Ovary (tissue), 10 donors: ENCODE results near the gene KATNAL1. TPM values are rescaled to one million over a fixed set of nuclear protein-coding genes. Genes with fewer than 3 reads are reported as not detected.

ENCODE experiments used
- DNase-seq, 5 donors: peaks; one replicate each; pipeline ENCODE4 v3.0.0-alpha.2; 2019 to 2020
- H3K27ac ChIP-seq, 2 donors: fragments of 200-600 bp; one replicate each; pipeline versions ENCODE4 v1.5.1 to v1.8.0; 2019 to 2022
- H3K27me3 ChIP-seq: fragments of 200-600 bp; one replicate; pipeline ENCODE4 v1.8.0; 2022
- H3K36me3 ChIP-seq: fragments of 200-600 bp; sonication (generic); one replicate; pipeline ENCODE4 v1.5.1; 2019
- H3K4me1 ChIP-seq: one replicate; pipeline ENCODE4 v1.8.1; 2013; ENCODE audit warnings: mild to moderate bottlenecking, moderate library complexity; ENCODE audit not compliant: insufficient read depth
- H3K4me3 ChIP-seq: fragments of 200-600 bp; sonication (generic); one replicate; pipeline ENCODE4 v1.5.1; 2017
- H3K9me3 ChIP-seq, 2 donors: fragments of 200-600 bp in 1 of 2; sonication (generic) in 1 of 2; one replicate each; pipeline versions ENCODE4 v1.5.1 to v1.8.1; 2013 to 2019; ENCODE audit warnings: mild to moderate bottlenecking in 1 of 2, moderate library complexity in 1 of 2
- EP300 ChIP-seq: sonication (generic); formaldehyde crosslinking; IDR thresholded peaks from one replicate; pipeline ENCODE4 v1.6.1; 2017; ENCODE audit warnings: antibody characterized with exemption
- POLR2A ChIP-seq: fragments of 450-650 bp; IDR thresholded peaks from one replicate; pipeline ENCODE4 v1.6.1; 2017; ENCODE audit warnings: antibody characterized with exemption, mild to moderate bottlenecking, moderate library complexity
- WGBS, 3 donors: extraction: QIAGEN DNeasy Blood & Tissue Kit in 1 of 3; methylation state at CpG; one replicate each; pipeline versions ENCODE4 v1.1.5 to v1.1.7; 2013 to 2017; 5-methylcytosine and 5-hydroxymethylcytosine counted together
- intact Hi-C, 4 donors: fragments of 100-400 bp; cut with DNase I; formaldehyde crosslinking; loops; one replicate each; pipeline versions ENCODE4 v1.11.0 to v1.15.1; 2022 to 2023
- long read RNA-seq, 3 donors: library from polyadenylated mRNA in 2 of 3; unstranded in 2 of 3; transcript quantifications; one replicate each; pipeline ENCODE4 v2.0.0 and lab custom pipeline, GENCODE V29; 2021 to 2026
- polyA plus RNA-seq, 2 donors: library from polyadenylated mRNA; stranded (reverse); fragments of 200-250 nt in 1 of 2; fragments of 350-450 nt in 1 of 2; fragmentation: Illumina TruSeq in 1 of 2; extraction: RNeasy Lipid Tissue Mini Kit (QIAGEN cat#74804) in 1 of 2; gene quantifications; one replicate each; pipeline ENCODE4 v1.2.3, GENCODE V29; 2013 to 2014
- total RNA-seq, 7 donors: library from RNA; depleted of rRNA in 2 of 7; stranded (reverse); fragments of >200 nt in 2 of 7; fragmentation: NEBNext Ultra II Directional in 3 of 7; extraction: Animal tissue kit (Norgen Biotek cat#: 25700) in 3 of 7; gene quantifications; one replicate each; pipeline versions ENCODE4 v1.1.0 to v1.2.4, GENCODE V29; 2016 to 2023
- TF ChIP-seq, protein P1 (sequence below), 3 donors: fragments of 450-650 bp in 2 of 3; fragments of 200-600 bp in 1 of 3; IDR thresholded peaks; one replicate each; pipeline versions ENCODE4 v1.5.1 to v1.8.0; 2016 to 2022; ENCODE audit warnings: antibody characterized with exemption in 3 of 3, mild to moderate bottlenecking in 1 of 3
- donor health status: DM: no; HTN: no; CAD: no; lungs with moderate emphysema.
- donor health status: DM: no; HTN: no; CAD: no.
- donor health status: Bipolar disorder and iron deficiency.
- donor health status: DM: yes; HTN: yes; CAD: no.
- donor health status: DM: no; HTN: no; CAD: no.
- donor health status: DM: yes; HTN: yes; CAD: no.

KATNAL1 gene
- 10 to 100 TPM; 10.1 to 23.2 (median 18.6) TPM for total RNA-seq
- 10 to 100 TPM in 1 of 2 donors, 1 to 10 TPM in 1; 2.9 to 11.6 TPM for polyA plus RNA-seq
- long read RNA-seq, donor 1, full-length matches to known transcripts = 9 of 13 reads
- long read RNA-seq, donor 1, partial matches to known transcripts = 0 of 13 reads
- long read RNA-seq, donor 1, other reads (novel, unspliced or antisense) = 4 of 13 reads
- long read RNA-seq, donor 2, full-length matches to known transcripts = 3 of 3 reads
- long read RNA-seq, donor 2, partial matches to known transcripts = 0 of 3 reads
- long read RNA-seq, donor 2, other reads (novel, unspliced or antisense) = 0 of 3 reads
- long read RNA-seq, donor 3, full-length matches to known transcripts = 4 of 4 reads
- long read RNA-seq, donor 3, partial matches to known transcripts = 0 of 4 reads
- long read RNA-seq, donor 3, other reads (novel, unspliced or antisense) = 0 of 4 reads

DNA sequence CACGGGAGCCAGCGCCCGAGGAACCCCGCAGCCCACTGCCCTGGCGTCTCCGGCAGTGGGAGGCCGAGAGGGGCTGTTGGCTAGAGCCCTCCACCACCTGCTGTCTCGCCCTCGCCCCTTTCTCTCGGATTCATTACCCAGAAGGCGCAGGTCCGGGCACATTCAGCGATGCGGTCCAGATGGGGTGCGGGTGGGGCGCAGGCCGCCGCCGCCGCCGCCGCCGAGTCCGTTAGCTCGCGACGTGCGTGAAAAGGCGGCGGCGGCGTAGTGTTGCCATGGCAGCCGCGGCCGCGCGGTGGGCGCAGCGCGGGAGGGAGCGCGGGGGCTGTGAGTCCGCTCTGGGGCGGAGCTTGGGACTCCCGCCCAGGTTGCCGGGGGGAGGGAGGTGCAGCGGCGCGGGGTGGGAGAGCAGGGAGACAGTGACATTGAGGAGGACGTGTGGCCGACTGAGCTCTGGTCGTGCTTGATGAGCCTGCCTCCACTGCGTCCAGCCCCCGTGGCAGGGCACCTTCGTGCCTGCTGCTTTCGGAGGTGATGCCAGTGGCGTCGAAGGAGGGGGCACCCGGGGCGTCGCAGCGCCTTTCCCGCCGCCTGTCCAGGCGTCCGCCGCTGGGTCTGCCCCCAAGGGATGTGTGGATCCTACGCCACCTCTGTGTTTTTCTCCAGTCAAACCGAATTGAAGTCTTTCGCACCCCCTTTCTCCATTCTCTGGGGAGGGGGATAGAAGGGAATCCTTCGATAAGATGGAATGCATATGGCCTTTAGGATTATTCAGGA is at the start of gene KATNAL1:
Gene KATNAL1, minus strand, starts transcription at position 358 of the 777 bp plus-strand sequence. CDS start 23,774 bp downstream, outside the sequence.
- Histone ChIP-seq H3K27ac (peak within 1 kb of the TSS; percentile 78 to 87), H3K9me3 (no peaks in the 10 kb centered on the region), H3K36me3 (no peaks in the 10 kb centered on the region), H3K4me1 (peaks cover 1% of the 10 kb centered on the region), H3K4me3 (peak within 1 kb of the TSS; percentile 96), H3K27me3 (no peaks in the 10 kb centered on the region)
- intact Hi-C loops = loop anchor here in 1 of 4 donors (5.0 kb wide), 1 partner anchor 100 kb away; no protein-coding TSS in a partner anchor
- no peak for TF ChIP-seq EP300
- TF ChIP-seq POLR2A = peak; percentile 15
- TF ChIP-seq, protein P1, sequence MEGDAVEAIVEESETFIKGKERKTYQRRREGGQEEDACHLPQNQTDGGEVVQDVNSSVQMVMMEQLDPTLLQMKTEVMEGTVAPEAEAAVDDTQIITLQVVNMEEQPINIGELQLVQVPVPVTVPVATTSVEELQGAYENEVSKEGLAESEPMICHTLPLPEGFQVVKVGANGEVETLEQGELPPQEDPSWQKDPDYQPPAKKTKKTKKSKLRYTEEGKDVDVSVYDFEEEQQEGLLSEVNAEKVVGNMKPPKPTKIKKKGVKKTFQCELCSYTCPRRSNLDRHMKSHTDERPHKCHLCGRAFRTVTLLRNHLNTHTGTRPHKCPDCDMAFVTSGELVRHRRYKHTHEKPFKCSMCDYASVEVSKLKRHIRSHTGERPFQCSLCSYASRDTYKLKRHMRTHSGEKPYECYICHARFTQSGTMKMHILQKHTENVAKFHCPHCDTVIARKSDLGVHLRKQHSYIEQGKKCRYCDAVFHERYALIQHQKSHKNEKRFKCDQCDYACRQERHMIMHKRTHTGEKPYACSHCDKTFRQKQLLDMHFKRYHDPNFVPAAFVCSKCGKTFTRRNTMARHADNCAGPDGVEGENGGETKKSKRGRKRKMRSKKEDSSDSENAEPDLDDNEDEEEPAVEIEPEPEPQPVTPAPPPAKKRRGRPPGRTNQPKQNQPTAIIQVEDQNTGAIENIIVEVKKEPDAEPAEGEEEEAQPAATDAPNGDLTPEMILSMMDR (IDR thresholded peaks at IDR 0.05) = no peak
- 0 to 1% (median 0%) methylated on average over 39 to 71 of the region's 71 CpGs for WGBS, 3 donors
- DNase-seq = peak; percentile 80 to 89 (median 87)

DNA sequence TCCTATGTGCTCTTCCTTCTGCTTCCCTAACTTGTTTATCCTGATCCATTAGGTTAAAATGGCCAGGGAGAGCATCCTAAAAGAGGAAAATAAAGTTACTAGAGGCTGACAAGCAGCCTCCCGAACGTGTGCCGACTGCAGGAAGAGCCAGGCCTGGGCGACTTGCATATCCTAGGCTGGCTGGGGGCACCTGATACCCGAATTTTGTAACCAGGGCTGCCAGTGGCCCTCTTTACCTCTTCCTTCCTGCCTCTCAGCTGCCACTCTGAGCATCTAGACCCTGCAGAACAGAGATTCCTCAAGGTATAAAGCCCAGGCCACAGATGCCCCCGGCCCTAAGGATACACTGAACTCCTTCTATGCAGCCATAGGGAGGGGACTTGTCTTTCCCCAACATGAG is 48.5 kb upstream of the KATNAL1 start:
- no peak for TF ChIP-seq POLR2A
- TF ChIP-seq, protein P1 (IDR thresholded peaks at IDR 0.05) = no peak
- TF ChIP-seq EP300 = no peak
- intact Hi-C loops = no loop called here
- 83 to 90% (median 85%) methylated on average over 6 of the region's 6 CpGs for WGBS, 3 donors

DNA sequence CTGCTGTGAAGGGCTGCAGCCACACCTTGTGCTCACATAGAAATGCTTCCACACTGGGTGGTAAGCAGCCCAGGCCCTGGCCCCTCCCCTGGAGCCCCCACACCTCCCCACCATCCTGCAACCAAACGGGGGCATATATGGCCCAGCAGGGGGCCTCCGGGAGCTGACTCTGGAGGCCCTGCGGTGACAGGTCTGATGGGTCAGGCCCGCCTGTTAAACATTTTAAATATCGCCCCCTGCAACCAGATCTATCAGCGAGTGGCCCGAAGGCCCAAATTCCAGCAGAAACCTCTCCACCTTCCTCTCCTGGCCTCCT is 48.0 kb upstream of the KATNAL1 start:
- intact Hi-C loops = no loop called here
- no peaks in the 10 kb centered on the region for H3K27me3 ChIP-seq

More for the DNA sequence above, 48.5 kb upstream of the KATNAL1 start:
- DNase-seq = no peak
- no peaks in the 10 kb centered on the region for H3K4me1 ChIP-seq
- H3K4me3 ChIP-seq = no peak overlapping the region
- no peaks in the 10 kb centered on the region for H3K27me3 ChIP-seq
- H3K9me3 ChIP-seq = no peaks in the 10 kb centered on the region
- H3K27ac ChIP-seq = no peak overlapping the region
- no peaks in the 10 kb centered on the region for H3K36me3 ChIP-seq

More for the DNA sequence above, 48.0 kb upstream of the KATNAL1 start:
- no peak overlapping the region for H3K27ac ChIP-seq
- H3K4me3 ChIP-seq = no peak overlapping the region
- TF ChIP-seq POLR2A (no peak), EP300 (no peak)
- TF ChIP-seq, protein P1 (IDR thresholded peaks at IDR 0.05) = no peak
- no peaks in the 10 kb centered on the region for H3K9me3 ChIP-seq
- H3K4me1 ChIP-seq = no peaks in the 10 kb centered on the region
- WGBS, 3 donors = 67 to 81% (median 76%) methylated on average over 7 of the region's 7 CpGs
- H3K36me3 ChIP-seq = no peaks in the 10 kb centered on the region
- no peak for DNase-seq
